ENCODE measurements around the gene COMMD9. TPM values are rescaled to one million over a fixed set of nuclear protein-coding genes. Genes with fewer than 3 reads are reported as not detected.

COMMD9 gene
- polyA plus RNA-seq, 3 donors: 105 to 238 (median 235) TPM

- no peak for TF ChIP-seq CTCF (IDR thresholded peaks at IDR 0.05)
- H3K27me3 Mint-ChIP-seq (ENCODE audit: low read depth in 3 of 3): peaks cover 9 to 11% (median 10%) of the 10 kb centered on the region in 3 donors
Observed at GRCh38 chr11:36264011-36264972, 24.9 kb downstream of the COMMD9 start.

GRCh38 chr11:36261094-36261493, 28.1 kb downstream of the COMMD9 start:
- Histone ChIP-seq H4K20me1 (ENCODE audit: insufficient read depth, low read length) (no peaks in the 10 kb centered on the region), H3K27ac (ENCODE audit: low read depth in 1 of 2, low read length in 2 of 2) (no peak overlapping the region), H3K4me3 (replicated peaks in 1 of 3; ENCODE audit: low read depth in 2 of 3, low read length in 3 of 3) (no peak overlapping the region), H2AFZ (ENCODE audit: insufficient read depth, low read depth, low read length, poor library complexity, severe bottlenecking) (no peak overlapping the region), H3K4me2 (replicated peaks; ENCODE audit: extremely low read depth, low read length, poor library complexity, severe bottlenecking) (no peak overlapping the region), H3K79me2 (ENCODE audit: insufficient read depth, low read length) (no peaks in the 10 kb centered on the region), H3K9ac (ENCODE audit: insufficient read depth, low read length, poor library complexity, severe bottlenecking) (no peak overlapping the region), H3K9me3 (replicated peaks in 1 of 2; ENCODE audit: control insufficient read depth in 1 of 2, insufficient read depth in 1 of 2, low read length in 2 of 2) (peaks cover 0 to 3% of the 10 kb centered on the region in 2 donors), H3K27me3 (ENCODE audit: control insufficient read depth in 2 of 2, insufficient read depth in 2 of 2, low read length in 2 of 2) (peaks cover 0 to 3% of the 10 kb centered on the region in 2 donors), H3K36me3 (replicated peaks in 1 of 2; ENCODE audit: control insufficient read depth in 1 of 2, insufficient read depth in 2 of 2, low read length in 2 of 2) (no peaks in the 10 kb centered on the region), H3K4me1 (ENCODE audit: control insufficient read depth in 1 of 2, insufficient read depth in 2 of 2, low read length in 2 of 2) (no peaks in the 10 kb centered on the region)
- 88% methylated on average over 3 of the region's 4 CpGs for WGBS (ENCODE audit: insufficient coverage)
- no peak for TF ChIP-seq CTCF (IDR thresholded peaks at IDR 0.05)
- Mint-ChIP-seq H3K4me3 (no peak overlapping the region), H3K4me1 (peaks cover 3% of the 10 kb centered on the region), H3K27me3 (ENCODE audit: low read depth in 3 of 3) (peaks cover 18 to 30% (median 18%) of the 10 kb centered on the region in 3 donors), H3K36me3 (no peaks in the 10 kb centered on the region), H3K27ac (peak overlapping the region in 1 of 7 donors; percentile 50), H3K9me3 (peaks cover 0 to 4% (median 0%) of the 10 kb centered on the region in 7 donors)
- no peak for DNase-seq
- intact Hi-C loops (cut with micrococcal nuclease): no loop called here

More at GRCh38 chr11:36264011-36264972, 24.9 kb downstream of the COMMD9 start:
- no peak for DNase-seq
- intact Hi-C loops (cut with micrococcal nuclease): no loop called here
- Histone ChIP-seq H3K4me2 (replicated peaks; ENCODE audit: extremely low read depth, low read length, poor library complexity, severe bottlenecking) (no peak overlapping the region), H3K4me1 (ENCODE audit: control insufficient read depth in 1 of 2, insufficient read depth in 2 of 2, low read length in 2 of 2) (no peaks in the 10 kb centered on the region), H2AFZ (ENCODE audit: insufficient read depth, low read depth, low read length, poor library complexity, severe bottlenecking) (no peak overlapping the region), H3K79me2 (ENCODE audit: insufficient read depth, low read length) (no peaks in the 10 kb centered on the region), H3K9ac (ENCODE audit: insufficient read depth, low read length, poor library complexity, severe bottlenecking) (no peak overlapping the region), H3K27ac (ENCODE audit: low read depth in 1 of 2, low read length in 2 of 2) (no peak overlapping the region), H3K9me3 (replicated peaks in 1 of 2; ENCODE audit: control insufficient read depth in 1 of 2, insufficient read depth in 1 of 2, low read length in 2 of 2) (no peaks in the 10 kb centered on the region), H4K20me1 (ENCODE audit: insufficient read depth, low read length) (no peaks in the 10 kb centered on the region), H3K36me3 (replicated peaks in 1 of 2; ENCODE audit: control insufficient read depth in 1 of 2, insufficient read depth in 2 of 2, low read length in 2 of 2) (no peaks in the 10 kb centered on the region), H3K4me3 (replicated peaks in 1 of 3; ENCODE audit: low read depth in 2 of 3, low read length in 3 of 3) (no peak overlapping the region), H3K27me3 (ENCODE audit: control insufficient read depth in 2 of 2, insufficient read depth in 2 of 2, low read length in 2 of 2) (no peaks in the 10 kb centered on the region)
- H3K4me3 Mint-ChIP-seq: no peak overlapping the region
- peaks cover 4% of the 10 kb centered on the region for H3K4me1 Mint-ChIP-seq
- no peaks in the 10 kb centered on the region for H3K9me3 Mint-ChIP-seq
- WGBS (ENCODE audit: insufficient coverage): 76% methylated on average over 9 of the region's 9 CpGs
- no peak overlapping the region for H3K27ac Mint-ChIP-seq
- no peaks in the 10 kb centered on the region for H3K36me3 Mint-ChIP-seq

All from CD14-positive monocyte (primary cell).